Thyroid gland (tissue), 4 donors: Measurements from ENCODE around the gene TBC1D16. TPM values are rescaled to one million over a fixed set of nuclear protein-coding genes. Genes with fewer than 3 reads are reported as not detected.

ENCODE experiments used
- DNase-seq, 2 donors: peaks; one replicate each; pipeline ENCODE4 v3.0.0-alpha.2; 2019
- H3K27ac ChIP-seq, 3 donors: fragments of 200-600 bp; sonication (generic); 1 replicate in 2 of 3; 2 replicates in 1 of 3; pipeline ENCODE4 v1.5.1; 2016 to 2019; ENCODE audit warnings: mild to moderate bottlenecking in 1 of 3, moderate library complexity in 1 of 3
- H3K27me3 ChIP-seq: fragments of 200-600 bp; sonication (generic); one replicate; pipeline ENCODE4 v1.5.1; 2019
- H3K36me3 ChIP-seq, 2 donors: fragments of 200-600 bp; sonication (generic); one replicate each; pipeline ENCODE4 v1.5.1; 2016 to 2019
- H3K4me1 ChIP-seq, 2 donors: fragments of 200-600 bp; sonication (generic); one replicate each; pipeline ENCODE4 v1.5.1; 2017 to 2019
- H3K4me3 ChIP-seq, 3 donors: fragments of 200-600 bp; sonication (generic); replicated peaks in 1 of 3; 1 replicate in 2 of 3; 2 replicates in 1 of 3; pipeline ENCODE4 v1.5.1; 2016; ENCODE audit warnings: mild to moderate bottlenecking in 1 of 3
- H3K9me3 ChIP-seq: fragments of 200-600 bp; sonication (generic); one replicate; pipeline ENCODE4 v1.5.1; 2017
- CTCF ChIP-seq, 6 experiments: fragments of 200-600 bp in 3 of 6; fragments of 450-650 bp in 3 of 6; sonication (generic) in 3 of 6; IDR thresholded peaks; one replicate each; pipeline ENCODE4 v1.5.1; 2016 to 2019; ENCODE audit warnings: antibody characterized with exemption in 6 of 6, mild to moderate bottlenecking in 2 of 6, inconsistent platforms in 1 of 6, moderate library complexity in 1 of 6
- POLR2A ChIP-seq, 2 donors: fragments of 450-650 bp; IDR thresholded peaks; one replicate each; pipeline ENCODE4 v1.6.1; 2017; ENCODE audit warnings: antibody characterized with exemption in 2 of 2, mild to moderate bottlenecking in 2 of 2, moderate library complexity in 1 of 2
- WGBS, 2 donors: methylation state at CpG; one replicate each; pipeline ENCODE4 v1.1.5; 2017; 5-methylcytosine and 5-hydroxymethylcytosine counted together
- intact Hi-C: fragments of 100-400 bp; cut with DNase I; formaldehyde crosslinking; loops from one replicate; pipeline ENCODE4 v1.15.1; 2023
- total RNA-seq, 4 donors: library from RNA; depleted of rRNA; stranded (reverse); fragments of >200 nt; gene quantifications; one replicate each; pipeline ENCODE4 v1.2.3, GENCODE V29; 2016

The TBC1D16 gene
- total RNA-seq, 4 donors from 2014 or later, result 25.4 to 32.2 (median 29.8) TPM

GRCh38 chr17:79951361-79952264 lies 84.1 kb downstream of the TBC1D16 start:
- Histone ChIP-seq H3K36me3 (peaks cover 0 to 25% of the 10 kb centered on the region in 2 donors), H3K4me3 (no peak overlapping the region), H3K4me1 (peaks cover 6 to 20% of the 10 kb centered on the region in 2 donors), H3K27me3 (no peaks in the 10 kb centered on the region), H3K27ac (peak overlapping the region in 2 of 3 donors; percentile 11 to 24), H3K9me3 (no peaks in the 10 kb centered on the region)
- intact Hi-C loops, result no loop called here
- WGBS, 2 donors, result 24 to 32% methylated on average over 7 to 24 of the region's 31 CpGs
- TF ChIP-seq CTCF (IDR thresholded peaks at IDR 0.05), result no peak
- TF ChIP-seq POLR2A (IDR thresholded peaks at IDR 0.05), result no peak
- peak; percentile 58 to 73 for DNase-seq

- intact Hi-C loops, result no loop called here
- Histone ChIP-seq H3K4me1 (peaks cover 6 to 20% of the 10 kb centered on the region in 2 donors), H3K4me3 (no peak overlapping the region), H3K36me3 (peaks cover 0 to 27% of the 10 kb centered on the region in 2 donors), H3K9me3 (no peaks in the 10 kb centered on the region), H3K27me3 (no peaks in the 10 kb centered on the region), H3K27ac (no peak overlapping the region)
- TF ChIP-seq CTCF (IDR thresholded peaks at IDR 0.05), result no peak
- no peak for TF ChIP-seq POLR2A (IDR thresholded peaks at IDR 0.05)
- WGBS, 2 donors, result 78 to 86% methylated on average over 17 of the region's 17 CpGs
- no peak for DNase-seq
Observed at GRCh38 chr17:79950751-79951150, 84.9 kb downstream of the TBC1D16 start.

DNA sequence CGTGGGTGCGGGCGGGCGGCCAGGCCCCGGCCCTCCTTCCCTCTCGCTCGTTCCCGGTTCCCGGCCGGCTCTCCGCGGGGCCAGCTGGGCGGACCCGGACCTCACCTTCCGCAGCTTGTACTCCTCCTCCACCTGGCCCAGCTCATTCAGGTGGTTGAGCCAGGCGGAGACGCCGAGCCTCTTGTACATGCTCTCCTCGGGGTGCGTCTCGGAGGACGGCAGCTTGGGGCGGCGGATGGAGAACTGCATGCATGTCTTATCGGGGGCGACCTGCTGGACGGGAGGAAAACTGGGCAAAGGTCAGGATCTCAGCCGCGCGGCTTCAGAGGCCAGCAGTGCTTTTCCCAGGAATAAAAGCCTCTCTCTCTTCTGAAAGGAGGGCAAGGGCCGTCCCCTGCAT lies 85.4 kb downstream of the TBC1D16 start:
- WGBS, 2 donors, result 90 to 93% methylated on average over 31 of the region's 31 CpGs
- TF ChIP-seq POLR2A (IDR thresholded peaks at IDR 0.05) (no peak), CTCF (IDR thresholded peaks at IDR 0.05) (no peak)
- DNase-seq, result no peak
- intact Hi-C loops, result no loop called here
- Histone ChIP-seq H3K4me1 (peaks cover 6 to 20% of the 10 kb centered on the region in 2 donors), H3K4me3 (no peak overlapping the region), H3K27me3 (no peaks in the 10 kb centered on the region), H3K27ac (no peak overlapping the region), H3K36me3 (peaks cover 0 to 27% of the 10 kb centered on the region in 2 donors), H3K9me3 (no peaks in the 10 kb centered on the region)

DNA sequence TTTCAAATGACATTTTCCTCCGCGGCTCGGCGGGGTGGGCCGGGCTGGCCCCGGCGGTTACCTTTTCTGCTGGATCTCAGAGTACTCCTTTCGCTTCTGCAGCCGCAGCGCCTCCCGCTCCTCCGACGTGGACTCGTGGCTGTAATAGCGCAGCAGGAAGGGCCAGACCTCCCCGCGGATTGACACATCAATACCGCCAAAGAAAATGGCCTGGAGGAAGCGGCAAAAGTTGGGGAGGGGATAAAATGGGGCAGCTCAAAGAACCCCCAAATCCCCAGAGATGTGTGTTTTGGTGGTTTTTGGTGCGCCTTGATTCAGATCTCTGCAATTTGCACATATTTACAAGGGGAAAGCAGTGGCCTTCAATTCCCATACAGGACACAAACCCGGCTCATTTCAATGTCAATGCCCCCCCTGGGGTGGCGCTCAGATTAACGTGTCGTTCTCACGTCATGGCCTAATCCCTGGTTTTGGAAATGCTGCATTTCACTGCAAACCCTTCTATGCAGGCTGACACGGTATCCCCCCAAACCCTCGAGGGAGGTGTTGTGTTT lies 85.9 kb downstream of the TBC1D16 start:
- H3K9me3 ChIP-seq, result no peaks in the 10 kb centered on the region
- DNase-seq, result no peak
- peaks cover 6 to 20% of the 10 kb centered on the region in 2 donors for H3K4me1 ChIP-seq
- peaks cover 0 to 27% of the 10 kb centered on the region in 2 donors for H3K36me3 ChIP-seq
- TF ChIP-seq POLR2A (IDR thresholded peaks at IDR 0.05), result no peak
- no peak for TF ChIP-seq CTCF (IDR thresholded peaks at IDR 0.05)
- H3K27ac ChIP-seq, result no peak overlapping the region
- H3K4me3 ChIP-seq, result no peak overlapping the region
- intact Hi-C loops, result no loop called here
- H3K27me3 ChIP-seq, result no peaks in the 10 kb centered on the region
- WGBS, 2 donors, result 93 to 96% methylated on average over 27 of the region's 27 CpGs
